B cell (primary cell): ENCODE measurements around the gene DDB1. TPM values are rescaled to one million over a fixed set of nuclear protein-coding genes. Genes with fewer than 3 reads are reported as not detected.

Experiments used
- ATAC-seq: fragments of 200-7000 bp; cut with Tn5 transposase; one replicate; pipeline ENCODE4 v1.10.0; 2021; ENCODE audit warnings: low read depth, mild to moderate bottlenecking, moderate number of reproducible peaks, moderate library complexity
- CTCF ChIA-PET: fragments of 350-600 bp; sonication (Branson Sonifier 250); formaldehyde crosslinking; loops from one replicate; lab custom pipeline; 2021; ENCODE audit warnings: antibody characterized with exemption, inconsistent platforms; lab: Charles Lee
- POLR2A ChIA-PET: fragments of 350-600 bp; sonication (Branson Sonifier 250); formaldehyde crosslinking; loops from one replicate; lab custom pipeline; 2021; ENCODE audit warnings: antibody characterized with exemption; lab: Charles Lee
- DNase-seq: peaks from one replicate; pipeline ENCODE4 v3.0.0; 2013
- H2AFZ ChIP-seq: 2 replicates; pipeline ENCODE4 v1.6.1; 2012; ENCODE audit warnings: mild to moderate bottlenecking, low read depth, low read length; ENCODE audit not compliant: insufficient read depth, poor library complexity, severe bottlenecking
- H3K27ac ChIP-seq, 2 donors: 1 replicate in 1 of 2; 2 replicates in 1 of 2; pipeline ENCODE4 v1.5.1; 2012 to 2013; ENCODE audit warnings: low read length in 2 of 2, mild to moderate bottlenecking in 2 of 2, moderate library complexity in 1 of 2
- H3K27me3 ChIP-seq, 4 experiments: fragments of 200-600 bp in 1 of 4; sonication (generic) in 1 of 4; replicated peaks in 1 of 4; 1 replicate in 2 of 4; 2 replicates in 2 of 4; pipeline versions ENCODE4 v1.6.1 to v1.7.0; 2013 to 2016; ENCODE audit warnings: low read length in 3 of 4, mild to moderate bottlenecking in 2 of 4, mixed read lengths in 1 of 4, moderate library complexity in 1 of 4; ENCODE audit not compliant: insufficient read depth in 4 of 4, control insufficient read depth in 3 of 4; ENCODE audit errors: control extremely low read depth in 1 of 4
- H3K36me3 ChIP-seq, 2 experiments: replicated peaks in 1 of 2; 1 replicate in 1 of 2; 2 replicates in 1 of 2; pipeline versions ENCODE4 v1.6.1 to v1.7.1; 2013; ENCODE audit warnings: low read length in 1 of 2; ENCODE audit not compliant: insufficient read depth in 2 of 2, control insufficient read depth in 1 of 2; ENCODE audit errors: control extremely low read depth in 1 of 2, extremely low read depth in 1 of 2
- H3K4me1 ChIP-seq, 2 donors: fragments of 200-600 bp in 1 of 2; sonication (generic) in 1 of 2; 1 replicate in 1 of 2; 2 replicates in 1 of 2; pipeline versions ENCODE4 v1.5.1 to v1.6.1; 2013 to 2017; ENCODE audit warnings: low read length in 2 of 2; ENCODE audit not compliant: control insufficient read depth in 2 of 2, insufficient read depth in 2 of 2
- H3K4me2 ChIP-seq: replicated peaks from 2 replicates; pipeline ENCODE3; 2012; ENCODE audit warnings: mild to moderate bottlenecking, low read depth, low read length; ENCODE audit not compliant: poor library complexity, severe bottlenecking
- H3K4me3 ChIP-seq, 5 experiments: fragments of 200-600 bp in 1 of 5; sonication (generic) in 1 of 5; 1 replicate in 3 of 5; 2 replicates in 2 of 5; pipeline versions ENCODE4 v1.5.1 to v1.7.0; 2011 to 2016; ENCODE audit warnings: low read length in 4 of 5, mild to moderate bottlenecking in 4 of 5, low read depth in 2 of 5, control low read depth in 1 of 5, moderate library complexity in 1 of 5; ENCODE audit not compliant: insufficient read depth in 1 of 5; ENCODE audit errors: control extremely low read depth in 1 of 5, extremely low read depth in 1 of 5
- H3K79me2 ChIP-seq: fragments of 200-600 bp; sonication (generic); one replicate; pipeline ENCODE4 v1.6.0; 2016; ENCODE audit warnings: low read length; ENCODE audit not compliant: control insufficient read depth, insufficient read depth
- H3K9ac ChIP-seq: fragments of 200-600 bp; sonication (generic); 2 replicates; pipeline ENCODE4 v1.6.1; 2017; ENCODE audit warnings: mild to moderate bottlenecking, low read length, moderate library complexity
- H3K9me3 ChIP-seq, 3 donors: one replicate each; pipeline versions ENCODE4 v1.6.1 to v1.7.1; 2013; ENCODE audit warnings: low read length in 2 of 3; ENCODE audit not compliant: control insufficient read depth in 2 of 3, insufficient read depth in 1 of 3; ENCODE audit errors: control extremely low read depth in 1 of 3
- H4K20me1 ChIP-seq: 2 replicates; pipeline ENCODE4 v1.6.0; 2012; ENCODE audit warnings: mild to moderate bottlenecking, low read length; ENCODE audit not compliant: insufficient read depth, control insufficient read depth, poor library complexity, severe bottlenecking
- H3K27ac Mint-ChIP-seq: one replicate; pipeline ENCODE4 v1.8.0; 2021; ENCODE audit warnings: mixed read lengths
- H3K27me3 Mint-ChIP-seq: one replicate; pipeline ENCODE4 v1.8.0; 2021; ENCODE audit warnings: mixed read lengths
- H3K4me1 Mint-ChIP-seq: one replicate; pipeline ENCODE4 v1.8.0; 2021; ENCODE audit warnings: mixed read lengths
- H3K4me3 Mint-ChIP-seq: one replicate; pipeline ENCODE4 v1.8.0; 2021; ENCODE audit warnings: mixed read lengths
- H3K9me3 Mint-ChIP-seq: one replicate; pipeline ENCODE4 v1.8.0; 2022; ENCODE audit warnings: mixed read lengths; ENCODE audit not compliant: insufficient read depth
- EZH2 ChIP-seq: IDR thresholded peaks from 2 replicates; pipeline ENCODE4 v1.6.1; 2012; ENCODE audit warnings: borderline replicate concordance, low read depth, mild to moderate bottlenecking, moderate library complexity, low read length; ENCODE audit not compliant: insufficient read depth, poor library complexity, severe bottlenecking
- WGBS: methylation state at CpG from one replicate; pipeline ENCODE4 v1.1.5; 2013; ENCODE audit warnings: missing lambda C conversion rate; ENCODE audit not compliant: insufficient coverage; 5-methylcytosine and 5-hydroxymethylcytosine counted together
- intact Hi-C: fragments of 100-400 bp; cut with micrococcal nuclease; formaldehyde crosslinking; loops from one replicate; pipeline ENCODE4 v1.10.0; 2022
- polyA plus RNA-seq: library from polyadenylated mRNA; depleted of rRNA; stranded (reverse); fragments of >200 nt; gene quantifications from 2 replicates; pipeline ENCODE4 v1.2.3, GENCODE V29; 2012
- total RNA-seq, 2 donors: library from RNA; stranded (reverse); fragments of 120-200 nt in 1 of 2; gene quantifications; 1 replicate in 1 of 2; 2 replicates in 1 of 2; pipeline versions ENCODE4 v1.2.3 to v1.2.4, GENCODE V29; 2013 to 2022
- TF ChIP-seq, protein P1 (sequence below): fragments of 200-600 bp; IDR thresholded peaks from one replicate; pipeline ENCODE4 v1.8.0; 2022; ENCODE audit warnings: antibody characterized with exemption, mild to moderate bottlenecking

DDB1 gene
- total and polyA plus RNA-seq, 2 donors (not counting 1 experiment from before 2014, with no cell fraction given) = 52.4 to 155 TPM

DNA sequence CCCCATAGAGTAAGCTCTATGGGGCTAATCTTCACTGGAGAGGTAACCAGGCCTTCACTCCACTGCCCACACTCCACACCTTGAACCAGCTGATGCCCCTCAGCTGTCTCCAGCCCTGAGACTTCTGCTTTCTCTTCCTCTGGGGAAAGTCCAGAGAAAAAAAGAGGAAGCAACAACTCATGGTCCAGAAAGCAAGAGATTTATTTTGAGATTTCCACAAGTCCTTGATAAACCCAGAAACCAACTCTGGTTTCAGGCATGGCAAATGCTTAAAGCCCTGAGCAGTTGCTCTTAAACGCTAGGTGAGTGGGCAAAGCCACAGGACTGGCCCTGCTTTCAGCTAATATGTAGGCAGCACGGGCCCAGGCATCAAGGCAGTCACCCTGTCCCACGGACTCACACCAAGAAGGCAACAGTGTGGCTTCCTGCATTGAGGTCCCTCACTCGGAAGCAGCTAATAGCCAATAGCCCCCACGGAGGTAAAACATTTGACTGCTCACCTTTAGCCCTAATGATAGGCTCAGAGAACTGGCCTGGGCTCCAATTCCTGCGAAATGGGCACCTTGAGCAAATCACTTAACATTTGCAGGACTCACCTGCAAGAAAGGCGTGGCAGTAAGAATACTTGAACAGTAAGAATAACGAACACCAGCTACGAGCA, 24.5 kb upstream of the DDB1 start:
- Histone ChIP-seq H3K4me2 (peak overlapping the region; percentile 86), H4K20me1 (peaks cover 39% of the 10 kb centered on the region), H3K36me3 (peaks cover 0 to 32% of the 10 kb centered on the region in 2 experiments), H3K9ac (peak overlapping the region; percentile 73), H3K4me1 (peaks cover 69 to 81% of the 10 kb centered on the region in 2 donors), H3K4me3 (peak overlapping the region in 4 of 5 experiments; percentile 24 to 85 (median 76)), H3K27ac (peak overlapping the region; percentile 93 to 95), H2AFZ (no peak overlapping the region), H3K27me3 (no peaks in the 10 kb centered on the region), H3K79me2 (peaks cover 81% of the 10 kb centered on the region), H3K9me3 (no peaks in the 10 kb centered on the region)
- peak; percentile 66 for ATAC-seq
- intact Hi-C loops = loop anchor here (1.0 to 10.0 kb wide), 4 partner anchors 28 to 1199 kb away; partner anchors contain the start of genes INCENP and TMEM109
- H3K9me3 Mint-ChIP-seq = no peaks in the 10 kb centered on the region
- POLR2A ChIA-PET = interaction anchor here (0.5 to 2.7 kb wide), 8 partner anchors 9 to 1524 kb away, joined by 3 to 29 read pairs (median 4); partner anchors contain the start of genes DDB1, TKFC and TMEM216
- peak overlapping the region; percentile 95 for H3K4me3 Mint-ChIP-seq
- peaks cover 71% of the 10 kb centered on the region for H3K4me1 Mint-ChIP-seq
- H3K27ac Mint-ChIP-seq = peak overlapping the region; percentile 99
- WGBS = 13% methylated on average over 6 of the region's 9 CpGs
- no peaks in the 10 kb centered on the region for H3K27me3 Mint-ChIP-seq
- DNase-seq = peak; percentile 93
- TF ChIP-seq, protein P1, sequence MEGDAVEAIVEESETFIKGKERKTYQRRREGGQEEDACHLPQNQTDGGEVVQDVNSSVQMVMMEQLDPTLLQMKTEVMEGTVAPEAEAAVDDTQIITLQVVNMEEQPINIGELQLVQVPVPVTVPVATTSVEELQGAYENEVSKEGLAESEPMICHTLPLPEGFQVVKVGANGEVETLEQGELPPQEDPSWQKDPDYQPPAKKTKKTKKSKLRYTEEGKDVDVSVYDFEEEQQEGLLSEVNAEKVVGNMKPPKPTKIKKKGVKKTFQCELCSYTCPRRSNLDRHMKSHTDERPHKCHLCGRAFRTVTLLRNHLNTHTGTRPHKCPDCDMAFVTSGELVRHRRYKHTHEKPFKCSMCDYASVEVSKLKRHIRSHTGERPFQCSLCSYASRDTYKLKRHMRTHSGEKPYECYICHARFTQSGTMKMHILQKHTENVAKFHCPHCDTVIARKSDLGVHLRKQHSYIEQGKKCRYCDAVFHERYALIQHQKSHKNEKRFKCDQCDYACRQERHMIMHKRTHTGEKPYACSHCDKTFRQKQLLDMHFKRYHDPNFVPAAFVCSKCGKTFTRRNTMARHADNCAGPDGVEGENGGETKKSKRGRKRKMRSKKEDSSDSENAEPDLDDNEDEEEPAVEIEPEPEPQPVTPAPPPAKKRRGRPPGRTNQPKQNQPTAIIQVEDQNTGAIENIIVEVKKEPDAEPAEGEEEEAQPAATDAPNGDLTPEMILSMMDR = no peak
- no peak for TF ChIP-seq EZH2
- CTCF ChIA-PET = interaction anchor here (0.9 to 20.9 kb wide), 7 partner anchors 12 to 78 kb away, joined by 3 to 436 read pairs (median 12); partner anchors contain the start of genes CPSF7, DDB1, SDHAF2 and TKFC

DNA sequence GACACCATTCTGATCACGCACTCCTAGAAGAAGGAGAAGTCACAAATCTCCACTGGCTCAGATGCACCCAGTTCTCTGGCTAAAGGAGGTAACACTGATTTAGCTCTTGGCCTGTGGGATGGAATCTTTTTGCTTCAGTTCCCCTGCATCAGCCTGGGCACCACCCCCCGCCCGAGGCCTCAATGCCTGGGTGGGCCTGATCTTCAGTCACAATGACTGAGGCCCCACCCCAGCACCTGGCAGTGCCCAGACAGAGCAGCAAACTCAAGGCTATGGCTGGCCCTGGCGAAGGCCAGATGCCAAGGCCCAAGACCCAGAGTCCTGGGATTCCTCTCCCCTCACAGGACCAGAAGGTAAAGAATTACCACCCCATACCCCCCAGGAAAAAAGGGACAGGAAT, 23.8 kb upstream of the DDB1 start:
- peak overlapping the region; percentile 62 to 85 (median 80) for H3K4me3 ChIP-seq
- no peak overlapping the region for H2AFZ ChIP-seq
- peak overlapping the region; percentile 86 for H3K4me2 ChIP-seq
- H3K4me1 Mint-ChIP-seq = peaks cover 74% of the 10 kb centered on the region
- no peaks in the 10 kb centered on the region for H3K9me3 Mint-ChIP-seq
- H3K27me3 ChIP-seq = no peaks in the 10 kb centered on the region
- peak overlapping the region; percentile 93 to 95 for H3K27ac ChIP-seq
- no peaks in the 10 kb centered on the region for H3K9me3 ChIP-seq
- 0% methylated on average over 3 of the region's 4 CpGs for WGBS
- peak overlapping the region; percentile 99 for H3K27ac Mint-ChIP-seq
- H4K20me1 ChIP-seq = peaks cover 46% of the 10 kb centered on the region
- intact Hi-C loops = loop anchor here (1.0 to 10.0 kb wide), 5 partner anchors 20 to 1200 kb away; partner anchors contain the start of genes INCENP and TMEM109
- H3K4me1 ChIP-seq = peaks cover 69 to 84% of the 10 kb centered on the region in 2 donors
- peaks cover 2 to 38% of the 10 kb centered on the region in 2 experiments for H3K36me3 ChIP-seq
- TF ChIP-seq, protein P1 = no peak
- no peak for TF ChIP-seq EZH2
- ATAC-seq (peak; percentile 50), DNase-seq (peak; percentile 80)
- peak overlapping the region; percentile 95 for H3K4me3 Mint-ChIP-seq
- peaks cover 82% of the 10 kb centered on the region for H3K79me2 ChIP-seq
- POLR2A ChIA-PET = interaction anchor here (1.0 to 2.7 kb wide), 5 partner anchors 9 to 36 kb away, joined by 3 to 29 read pairs (median 4); partner anchors contain the start of genes DDB1, TKFC and TMEM216
- no peaks in the 10 kb centered on the region for H3K27me3 Mint-ChIP-seq
- H3K9ac ChIP-seq = peak overlapping the region; percentile 73
- CTCF ChIA-PET = interaction anchor here (0.9 to 20.9 kb wide), 7 partner anchors 13 to 79 kb away, joined by 3 to 436 read pairs (median 12); partner anchors contain the start of genes CPSF7, DDB1, SDHAF2 and TKFC
